HepG2 (cell line): Measurements from ENCODE around the gene WIPF2. TPM values are rescaled to one million over a fixed set of nuclear protein-coding genes. Genes with fewer than 3 reads are reported as not detected.
"Not testable (repeated sequence)": the region's sequence is repeated elsewhere in the genome, so short reads cannot be mapped to it uniquely, and the experiment has no call there.

ENCODE experiments used
- ARID2 ChIP-seq: sonication (generic); formaldehyde crosslinking; IDR thresholded peaks from 2 replicates; pipeline ENCODE4 v1.8.1; 2022; ENCODE audit warnings: mild to moderate bottlenecking, missing genetic modification reagents, borderline replicate concordance
- DRAP1 ChIP-seq: IDR thresholded peaks from 2 replicates; pipeline ENCODE4 v1.6.1; 2016; ENCODE audit warnings: missing genetic modification reagents, missing compliant biosample characterization
- GATAD2A ChIP-seq: IDR thresholded peaks from 2 replicates; pipeline ENCODE4 v1.6.1; 2016
- HMGXB3 ChIP-seq: sonication (generic); formaldehyde crosslinking; IDR thresholded peaks from 2 replicates; pipeline ENCODE4 v1.4.0; 2020; ENCODE audit warnings: missing genetic modification reagents, borderline replicate concordance
- KDM2A ChIP-seq: sonication (generic); formaldehyde crosslinking; IDR thresholded peaks from 2 replicates; pipeline ENCODE4 v1.4.0; 2020; ENCODE audit warnings: low read depth, missing genetic modification reagents, borderline replicate concordance
- MAFF ChIP-seq: IDR thresholded peaks from 2 replicates; pipeline ENCODE4 v1.6.1; 2011; ENCODE audit warnings: low read depth, low read length, improper control_type of control experiment
- MED1 ChIP-seq: sonication (generic); formaldehyde crosslinking; IDR thresholded peaks from 2 replicates; pipeline ENCODE4 v1.4.0; 2020; ENCODE audit warnings: missing genetic modification reagents
- MIER2 ChIP-seq: IDR thresholded peaks from 2 replicates; pipeline ENCODE4 v1.6.1; 2016; ENCODE audit warnings: missing biosample characterization, missing genetic modification reagents
- NFYB ChIP-seq: sonication (generic); formaldehyde crosslinking; IDR thresholded peaks from 2 replicates; pipeline ENCODE4 v1.4.0; 2020; ENCODE audit warnings: missing genetic modification reagents
- POLR2A ChIP-seq, 2 experiments: IDR thresholded peaks; 2 replicates each; pipeline ENCODE4 v1.6.1; 2011; ENCODE audit warnings: low read depth in 2 of 2, low read length in 2 of 2, mild to moderate bottlenecking in 1 of 2, moderate library complexity in 1 of 2; ENCODE audit not compliant: insufficient read depth in 1 of 2
- POLR2AphosphoS5 ChIP-seq: IDR thresholded peaks from 2 replicates; pipeline ENCODE4 v1.6.1; 2012; ENCODE audit warnings: low read depth, low read length
- POLR2G ChIP-seq: fragments of 200-400 bp; formaldehyde crosslinking; IDR thresholded peaks from 2 replicates; pipeline ENCODE4 v1.6.1; 2018; ENCODE audit warnings: mild to moderate bottlenecking, low read depth, low read length, moderate library complexity
- REPIN1 ChIP-seq: sonication (generic); formaldehyde crosslinking; IDR thresholded peaks from 2 replicates; pipeline ENCODE4 v1.8.0; 2022; ENCODE audit warnings: missing genetic modification reagents, low read depth, mild to moderate bottlenecking, borderline replicate concordance
- SAP130 ChIP-seq: IDR thresholded peaks from 2 replicates; pipeline ENCODE4 v1.6.1; 2016; ENCODE audit warnings: low read depth
- SP1 ChIP-seq, 2 experiments: fragments of 450-650 bp in 1 of 2; sonication (generic) in 1 of 2; formaldehyde crosslinking in 1 of 2; IDR thresholded peaks; 2 replicates each; pipeline versions ENCODE4 v1.4.0 to v1.6.1; 2016 to 2020; ENCODE audit warnings: missing genetic modification reagents in 1 of 2
- TARDBP ChIP-seq: sonication (generic); formaldehyde crosslinking; IDR thresholded peaks from 2 replicates; pipeline ENCODE4 v1.8.0; 2022; ENCODE audit warnings: mild to moderate bottlenecking, missing genetic modification reagents
- ZFY ChIP-seq: sonication (generic); formaldehyde crosslinking; IDR thresholded peaks from 2 replicates; pipeline ENCODE4 v1.4.0; 2020; ENCODE audit warnings: missing genetic modification reagents
- ZNF205 ChIP-seq: IDR thresholded peaks from 2 replicates; pipeline ENCODE4 v1.6.1; 2018; ENCODE audit warnings: missing biosample characterization, missing genetic modification reagents
- ZNF296 ChIP-seq: sonication (generic); formaldehyde crosslinking; conservative IDR thresholded peaks from 2 replicates; pipeline ENCODE4 v1.5.0; 2020; ENCODE audit warnings: mild to moderate bottlenecking, missing genetic modification reagents
- ZNF451 ChIP-seq: sonication (generic); formaldehyde crosslinking; IDR thresholded peaks from 2 replicates; pipeline ENCODE4 v1.5.0; 2020; ENCODE audit warnings: mild to moderate bottlenecking, missing genetic modification reagents
- ZNF556 ChIP-seq: sonication (generic); formaldehyde crosslinking; IDR thresholded peaks from 2 replicates; pipeline ENCODE4 v1.4.0; 2020; ENCODE audit warnings: mild to moderate bottlenecking, missing genetic modification reagents, borderline replicate concordance
- polyA plus RNA-seq, 8 experiments: library from polyadenylated mRNA; depleted of rRNA in 3 of 8; stranded (reverse) in 7 of 8; unstranded in 1 of 8; fragments of >200 nt; fragmentation: Illumina TruSeq in 4 of 8; extraction: Trizol in 4 of 8; gene quantifications; 2 replicates each; pipeline versions ENCODE4 v1.2.1 to v1.2.3, GENCODE V29; 2011 to 2016; ENCODE audit warnings: low read depth in 4 of 8, missing spikeins in 1 of 8, mixed read lengths in 1 of 8; ENCODE audit not compliant: insufficient read depth in 1 of 8
- total RNA-seq, 5 experiments: library from RNA; depleted of rRNA; stranded (reverse); fragments of >200 nt; fragmentation: Illumina TruSeq; extraction: Trizol; gene quantifications; 2 replicates each; pipeline ENCODE4 v1.2.3, GENCODE V29; 2016; ENCODE audit warnings: low read depth in 1 of 5
- TF ChIP-seq, protein P1 (sequence below): sonication (generic); formaldehyde crosslinking; IDR thresholded peaks from 2 replicates; pipeline ENCODE4 v1.4.0; 2020; ENCODE audit warnings: missing genetic modification reagents
- TF ChIP-seq, protein P2 (sequence below): sonication (generic); formaldehyde crosslinking; IDR thresholded peaks from 2 replicates; pipeline ENCODE4 v1.8.1; 2022; ENCODE audit warnings: mild to moderate bottlenecking, missing genetic modification reagents

Gene WIPF2
- total and polyA plus RNA-seq, 2 of the 13 experiments (the other 11 are each of a cell fraction or from before 2014, with no cell fraction given): 7.2 to 10.8 TPM

DNA sequence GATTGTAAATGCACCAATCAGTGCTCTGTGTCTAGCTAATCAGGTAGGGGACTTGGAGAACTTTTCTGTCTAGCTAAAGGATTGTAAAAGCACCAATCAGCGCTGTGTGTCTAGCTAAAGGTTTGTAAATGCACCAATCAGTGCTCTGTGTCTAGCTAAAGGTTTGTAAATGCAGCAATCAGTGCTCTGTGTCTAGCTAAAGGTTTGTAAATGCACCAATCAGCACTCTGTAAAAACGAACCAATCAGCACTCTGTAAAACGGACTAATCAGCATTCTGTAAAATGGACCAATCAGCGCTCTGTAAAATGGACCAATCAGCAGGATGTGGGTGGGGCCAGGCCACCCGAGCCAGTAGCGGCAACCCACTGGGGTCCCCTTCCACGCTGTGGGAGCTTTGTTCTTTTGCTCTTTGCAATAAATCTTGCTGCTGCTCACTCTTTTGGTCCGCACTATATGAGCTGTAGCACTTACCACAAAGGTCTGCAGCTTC is 21.1 kb upstream of the WIPF2 start (continued):
- TF ChIP-seq, protein P1, sequence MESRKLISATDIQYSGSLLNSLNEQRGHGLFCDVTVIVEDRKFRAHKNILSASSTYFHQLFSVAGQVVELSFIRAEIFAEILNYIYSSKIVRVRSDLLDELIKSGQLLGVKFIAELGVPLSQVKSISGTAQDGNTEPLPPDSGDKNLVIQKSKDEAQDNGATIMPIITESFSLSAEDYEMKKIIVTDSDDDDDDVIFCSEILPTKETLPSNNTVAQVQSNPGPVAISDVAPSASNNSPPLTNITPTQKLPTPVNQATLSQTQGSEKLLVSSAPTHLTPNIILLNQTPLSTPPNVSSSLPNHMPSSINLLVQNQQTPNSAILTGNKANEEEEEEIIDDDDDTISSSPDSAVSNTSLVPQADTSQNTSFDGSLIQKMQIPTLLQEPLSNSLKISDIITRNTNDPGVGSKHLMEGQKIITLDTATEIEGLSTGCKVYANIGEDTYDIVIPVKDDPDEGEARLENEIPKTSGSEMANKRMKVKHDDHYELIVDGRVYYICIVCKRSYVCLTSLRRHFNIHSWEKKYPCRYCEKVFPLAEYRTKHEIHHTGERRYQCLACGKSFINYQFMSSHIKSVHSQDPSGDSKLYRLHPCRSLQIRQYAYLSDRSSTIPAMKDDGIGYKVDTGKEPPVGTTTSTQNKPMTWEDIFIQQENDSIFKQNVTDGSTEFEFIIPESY: peak; percentile 31; the same call in 1 of the 2 replicates
- TF ChIP-seq DRAP1 (CRISPR knock-in tag): peak; percentile 59; the same call in 1 of the 2 replicates
- peak; percentile 47; the same call in 1 of the 2 replicates for TF ChIP-seq TARDBP
- TF ChIP-seq MAFF: peak; percentile 88
- 0 out of 2 replicates have a peak, but pooled peaks have one; percentile 29 for TF ChIP-seq POLR2G
- TF ChIP-seq ZNF205: 0 out of 2 replicates have a peak, but pooled peaks have one; percentile 40
- TF ChIP-seq NFYB (CRISPR knock-in tag): peak; percentile 93
- not testable (repeated sequence) for TF ChIP-seq SP1 (IDR thresholded peaks at IDR 0.05)
- TF ChIP-seq SP1 (CRISPR knock-in tag; IDR thresholded peaks at IDR 0.05): peak; percentile 84
- TF ChIP-seq MIER2 (CRISPR knock-in tag): peak; percentile 34; the same call in 1 of the 2 replicates
- peak in 1 of 2 experiments; percentile 51; a peak in 1 of 4 replicates for TF ChIP-seq POLR2A (IDR thresholded peaks at IDR 0.05; ENCODE audit: insufficient read depth in 1 of 2, low read depth in 2 of 2, low read length in 2 of 2)
- peak; percentile 31; the same call in 1 of the 2 replicates for TF ChIP-seq GATAD2A (CRISPR knock-in tag)
- TF ChIP-seq ZFY (CRISPR knock-in tag): 0 out of 2 replicates have a peak, but pooled peaks have one; percentile 8
- 0 out of 2 replicates have a peak, but pooled peaks have one; percentile 27 for TF ChIP-seq REPIN1 (CRISPR knock-in tag)
- TF ChIP-seq POLR2AphosphoS5: 0 out of 2 replicates have a peak, but pooled peaks have one; percentile 36
- TF ChIP-seq MED1 (CRISPR knock-in tag): 0 out of 2 replicates have a peak, but pooled peaks have one; percentile 22
- TF ChIP-seq SAP130 (CRISPR knock-in tag): peak; percentile 34; the same call in 1 of the 2 replicates
- TF ChIP-seq, protein P2, sequence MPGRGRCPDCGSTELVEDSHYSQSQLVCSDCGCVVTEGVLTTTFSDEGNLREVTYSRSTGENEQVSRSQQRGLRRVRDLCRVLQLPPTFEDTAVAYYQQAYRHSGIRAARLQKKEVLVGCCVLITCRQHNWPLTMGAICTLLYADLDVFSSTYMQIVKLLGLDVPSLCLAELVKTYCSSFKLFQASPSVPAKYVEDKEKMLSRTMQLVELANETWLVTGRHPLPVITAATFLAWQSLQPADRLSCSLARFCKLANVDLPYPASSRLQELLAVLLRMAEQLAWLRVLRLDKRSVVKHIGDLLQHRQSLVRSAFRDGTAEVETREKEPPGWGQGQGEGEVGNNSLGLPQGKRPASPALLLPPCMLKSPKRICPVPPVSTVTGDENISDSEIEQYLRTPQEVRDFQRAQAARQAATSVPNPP (CRISPR knock-in tag): 0 out of 2 replicates have a peak, but pooled peaks have one; percentile 10
- 0 out of 2 replicates have a peak, but pooled peaks have one; percentile 27 for TF ChIP-seq HMGXB3 (CRISPR knock-in tag)
- peak; percentile 64; the same call in 1 of the 2 replicates for TF ChIP-seq ZNF556 (CRISPR knock-in tag)
- 0 out of 2 replicates have a peak, but pooled peaks have one; percentile 25 for TF ChIP-seq KDM2A (CRISPR knock-in tag)
- 0 out of 2 replicates have a peak, but pooled peaks have one; percentile 39 for TF ChIP-seq ZNF451 (CRISPR knock-in tag)
- 0 out of 2 replicates have a peak, but pooled peaks have one; percentile 0 for TF ChIP-seq ZNF296 (CRISPR knock-in tag)
- peak; percentile 69; the same call in 1 of the 2 replicates for TF ChIP-seq ARID2 (CRISPR knock-in tag)
